ENCODE data around the gene RNF130. TPM values are rescaled to one million over a fixed set of nuclear protein-coding genes. Genes with fewer than 3 reads are reported as not detected.

The RNF130 gene
- total RNA-seq, 6 experiments from 2014 or later: 66.7 to 119 (median 89.9) TPM

DNA sequence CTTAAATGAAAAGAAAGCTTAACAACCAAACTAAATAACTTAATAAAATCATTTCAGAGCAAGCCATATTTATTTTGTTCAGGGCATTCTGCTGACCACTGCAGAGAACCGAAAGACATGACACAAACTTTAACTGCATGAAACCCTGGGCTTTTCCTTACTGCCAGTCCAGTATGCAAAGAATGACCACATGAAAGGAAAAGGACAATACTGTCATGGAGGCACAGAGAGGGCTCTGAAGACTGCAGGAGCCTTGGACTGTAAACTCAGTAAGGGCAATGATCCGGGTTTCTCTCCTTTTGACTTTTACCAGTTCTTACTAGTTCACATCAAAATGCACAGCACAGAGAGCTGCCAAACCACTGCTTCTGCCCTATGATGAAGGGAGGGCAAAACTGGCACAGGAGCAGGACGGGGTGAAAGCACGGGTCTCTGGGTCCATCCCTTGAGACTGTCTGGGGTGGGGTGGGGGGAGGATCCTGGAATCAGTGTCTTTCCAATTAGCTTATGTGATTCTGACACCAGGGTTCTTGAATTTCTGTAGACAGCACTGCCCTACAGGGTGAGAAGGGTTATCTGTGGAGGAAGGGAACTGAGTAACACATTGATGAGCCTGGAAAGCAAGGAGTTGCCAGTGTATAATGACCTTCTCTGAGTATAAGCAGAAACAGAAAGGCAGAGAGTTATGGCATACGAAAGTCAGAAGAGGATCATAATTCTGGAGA, 44.7 kb downstream of the RNF130 start:
- TF ChIP-seq POLR2A (IDR thresholded peaks at IDR 0.05): no peak
- TF ChIP-seq, protein P1, sequence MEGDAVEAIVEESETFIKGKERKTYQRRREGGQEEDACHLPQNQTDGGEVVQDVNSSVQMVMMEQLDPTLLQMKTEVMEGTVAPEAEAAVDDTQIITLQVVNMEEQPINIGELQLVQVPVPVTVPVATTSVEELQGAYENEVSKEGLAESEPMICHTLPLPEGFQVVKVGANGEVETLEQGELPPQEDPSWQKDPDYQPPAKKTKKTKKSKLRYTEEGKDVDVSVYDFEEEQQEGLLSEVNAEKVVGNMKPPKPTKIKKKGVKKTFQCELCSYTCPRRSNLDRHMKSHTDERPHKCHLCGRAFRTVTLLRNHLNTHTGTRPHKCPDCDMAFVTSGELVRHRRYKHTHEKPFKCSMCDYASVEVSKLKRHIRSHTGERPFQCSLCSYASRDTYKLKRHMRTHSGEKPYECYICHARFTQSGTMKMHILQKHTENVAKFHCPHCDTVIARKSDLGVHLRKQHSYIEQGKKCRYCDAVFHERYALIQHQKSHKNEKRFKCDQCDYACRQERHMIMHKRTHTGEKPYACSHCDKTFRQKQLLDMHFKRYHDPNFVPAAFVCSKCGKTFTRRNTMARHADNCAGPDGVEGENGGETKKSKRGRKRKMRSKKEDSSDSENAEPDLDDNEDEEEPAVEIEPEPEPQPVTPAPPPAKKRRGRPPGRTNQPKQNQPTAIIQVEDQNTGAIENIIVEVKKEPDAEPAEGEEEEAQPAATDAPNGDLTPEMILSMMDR (IDR thresholded peaks at IDR 0.05): no peak
- no peaks in the 10 kb centered on the region for H3K9me3 ChIP-seq
- intact Hi-C loops (cut with DNase I): no loop called here
- H3K4me1 ChIP-seq: peaks cover 0 to 8% (median 3%) of the 10 kb centered on the region in 4 donors
- peak overlapping the region in 2 of 3 donors; percentile 53 to 54 for H3K27ac ChIP-seq
- ATAC-seq (peak; percentile 27 to 42 (median 30)), DNase-seq (no peak)
- H3K27me3 ChIP-seq: no peaks in the 10 kb centered on the region
- H3K4me3 ChIP-seq: no peak overlapping the region
- no peaks in the 10 kb centered on the region for H3K36me3 ChIP-seq
- WGBS (ENCODE audit: insufficient coverage, low coverage, low lambda C conversion rate, missing lambda C conversion rate): 64% methylated on average over 5 of the region's 5 CpGs

DNA sequence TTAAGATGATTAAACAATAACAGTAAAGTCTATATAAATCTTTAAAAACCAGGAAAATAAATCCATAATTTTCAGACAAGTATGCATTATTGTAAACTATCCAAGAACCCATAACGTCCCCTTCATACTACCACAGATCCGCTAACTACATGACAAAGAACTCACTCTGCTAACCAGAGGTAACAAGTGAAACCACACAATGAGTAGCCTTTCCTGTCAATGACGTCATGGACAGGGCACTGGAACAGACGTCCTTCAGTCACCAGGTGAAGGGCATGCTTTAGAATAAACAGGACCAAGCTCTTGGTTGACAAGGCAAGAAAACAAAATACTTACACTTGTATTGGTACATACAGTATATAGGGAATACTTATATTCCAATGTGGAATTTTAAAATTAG, 45.2 kb downstream of the RNF130 start:
- intact Hi-C loops (cut with DNase I): no loop called here
- TF ChIP-seq, protein P1 (IDR thresholded peaks at IDR 0.05): no peak
- no peak for TF ChIP-seq POLR2A (IDR thresholded peaks at IDR 0.05)
- H3K4me1 ChIP-seq: peaks cover 0 to 8% (median 3%) of the 10 kb centered on the region in 4 donors
- H3K36me3 ChIP-seq: no peaks in the 10 kb centered on the region
- no peaks in the 10 kb centered on the region for H3K27me3 ChIP-seq
- H3K4me3 ChIP-seq: no peak overlapping the region
- DNase-seq: no peak
- H3K27ac ChIP-seq: peak overlapping the region in 2 of 3 donors; percentile 53 to 54
- 33% methylated on average over 4 of the region's 4 CpGs for WGBS (ENCODE audit: insufficient coverage, low coverage, low lambda C conversion rate, missing lambda C conversion rate)
- no peaks in the 10 kb centered on the region for H3K9me3 ChIP-seq
- peak; percentile 85 to 97 (median 92) for ATAC-seq

DNA sequence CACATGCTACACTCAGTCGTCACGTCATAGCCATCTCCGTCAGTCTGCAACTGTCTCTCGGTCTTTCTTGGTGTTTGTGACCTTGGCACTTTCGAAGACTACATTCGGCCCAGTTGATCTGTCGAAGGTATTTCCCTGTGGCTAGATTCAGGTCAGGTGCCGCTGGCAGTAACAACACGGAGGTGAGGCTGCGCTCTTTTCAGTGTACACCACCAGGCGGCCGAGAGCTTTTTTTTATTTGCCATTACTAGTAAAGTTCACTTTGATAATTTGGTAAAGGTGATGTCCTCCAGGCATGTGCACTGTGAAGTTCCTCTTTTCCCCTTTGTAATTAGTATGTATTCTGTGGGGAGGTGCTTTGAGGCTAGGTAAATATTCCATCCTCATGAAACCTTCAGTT, 49.7 kb downstream of the RNF130 start:
- no peak overlapping the region for H3K27ac ChIP-seq
- 97% methylated on average over 12 of the region's 12 CpGs for WGBS (ENCODE audit: insufficient coverage, low coverage, low lambda C conversion rate, missing lambda C conversion rate)
- H3K27me3 ChIP-seq: no peaks in the 10 kb centered on the region
- H3K9me3 ChIP-seq: no peaks in the 10 kb centered on the region
- H3K4me3 ChIP-seq: no peak overlapping the region
- H3K4me1 ChIP-seq: peaks cover 0 to 12% (median 3%) of the 10 kb centered on the region in 4 donors
- ATAC-seq (no peak), DNase-seq (no peak)
- no peaks in the 10 kb centered on the region for H3K36me3 ChIP-seq
- TF ChIP-seq, protein P1 (IDR thresholded peaks at IDR 0.05): no peak
- TF ChIP-seq POLR2A (IDR thresholded peaks at IDR 0.05): no peak
- intact Hi-C loops (cut with DNase I): no loop called here

DNA sequence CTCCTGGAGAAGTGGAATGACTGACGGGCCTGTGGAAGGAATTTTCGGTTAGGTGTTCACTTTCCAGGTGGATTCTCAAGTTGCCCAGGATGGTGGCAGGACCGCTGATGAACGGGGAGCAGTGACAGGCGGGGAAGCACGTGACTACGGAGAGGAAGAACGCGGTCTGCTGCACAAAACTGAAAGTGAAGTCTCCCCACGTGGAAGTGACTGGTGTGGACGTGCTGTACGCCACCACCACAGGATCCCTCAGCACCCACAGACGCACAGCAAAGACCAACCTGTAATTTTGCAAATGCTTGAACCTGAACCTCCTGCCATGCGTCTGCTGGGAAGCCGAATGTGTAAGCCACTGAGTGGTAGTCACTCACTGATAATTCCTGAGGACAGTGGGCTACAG, 51.4 kb downstream of the RNF130 start:
- no peak overlapping the region for H3K27ac ChIP-seq
- intact Hi-C loops (cut with DNase I): no loop called here
- ATAC-seq (peak in 3 of 4 donors; percentile 47 to 60 (median 49)), DNase-seq (no peak)
- WGBS (ENCODE audit: insufficient coverage, low coverage, low lambda C conversion rate, missing lambda C conversion rate): 93% methylated on average over 13 of the region's 15 CpGs
- H3K27me3 ChIP-seq: no peaks in the 10 kb centered on the region
- H3K4me3 ChIP-seq: no peak overlapping the region
- no peak for TF ChIP-seq POLR2A (IDR thresholded peaks at IDR 0.05)
- TF ChIP-seq, protein P1 (IDR thresholded peaks at IDR 0.05): no peak
- no peaks in the 10 kb centered on the region for H3K9me3 ChIP-seq
- no peaks in the 10 kb centered on the region for H3K36me3 ChIP-seq
- peaks cover 0 to 4% (median 0%) of the 10 kb centered on the region in 4 donors for H3K4me1 ChIP-seq
